ENCODE results near the gene CBARP. TPM values are rescaled to one million over a fixed set of nuclear protein-coding genes. Genes with fewer than 3 reads are reported as not detected.

Gene CBARP
- total RNA-seq, 1 experiment from 2014 or later, result 28.4 TPM

DNA sequence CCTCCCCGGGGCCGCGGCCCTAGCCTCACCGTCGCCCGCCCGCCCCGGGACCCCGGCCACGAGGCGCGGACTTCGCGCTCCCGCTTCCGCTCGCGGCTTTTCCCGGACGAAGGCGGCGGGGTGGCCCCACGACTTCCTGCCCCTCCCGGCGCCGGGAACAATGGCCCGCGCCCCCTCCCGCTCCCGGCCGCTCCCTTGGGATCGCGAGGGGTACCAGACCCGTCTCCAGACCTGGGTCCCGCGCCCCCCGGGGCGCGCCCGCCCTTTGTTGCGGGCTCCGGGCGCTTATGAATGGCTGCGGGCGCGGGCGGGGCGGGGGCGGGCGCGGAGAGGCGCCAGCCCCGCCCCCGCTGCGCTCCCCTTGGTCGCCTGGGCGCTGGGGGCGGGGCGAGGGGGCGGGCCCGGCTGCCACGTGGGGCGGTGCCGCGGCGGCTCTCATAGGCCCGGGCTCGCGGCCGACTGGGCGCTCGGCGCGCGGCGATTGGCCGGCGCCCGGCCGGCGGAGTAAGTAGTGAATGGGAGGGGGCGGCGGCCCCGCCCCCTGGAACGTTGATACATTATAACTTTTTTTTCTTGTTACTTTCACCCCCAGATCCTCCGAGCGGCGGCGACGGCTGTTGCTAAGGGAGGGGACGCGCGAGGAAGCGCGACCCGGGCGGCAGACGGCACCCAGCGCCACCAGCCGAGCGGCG lies 11.6 kb upstream of the CBARP start:
- H4K8ac ChIP-seq (replicated peaks; ENCODE audit: insufficient read length, low read depth, low read length), result no peak overlapping the region
- H2BK120ac ChIP-seq (ENCODE audit: low read depth, low read length, poor library complexity, severe bottlenecking), result peak overlapping the region; percentile 64
- H3K9me3 ChIP-seq (ENCODE audit: control insufficient read depth, low read depth, low read length), result no peaks in the 10 kb centered on the region
- Mint-ChIP-seq H3K27ac (peak overlapping the region in 2 of 3 experiments; percentile 55 to 91; a peak in 1 of 7 replicates), H3K4me1 (peaks cover 2 to 18% of the 10 kb centered on the region in 2 experiments), H3K27me3 (ENCODE audit: low read depth) (no peaks in the 10 kb centered on the region), H3K36me3 (ENCODE audit: insufficient read depth in 1 of 3, low read depth in 3 of 3) (peaks cover 9 to 28% (median 17%) of the 10 kb centered on the region in 3 experiments; a peak in 6 of 7 replicates), H3K4me3 (peak overlapping the region; percentile 72 to 88), H3K9me3 (no peaks in the 10 kb centered on the region)
- DNase-seq, result peak; percentile 95
- H2BK5ac ChIP-seq (ENCODE audit: insufficient read length, low read length), result no peak overlapping the region
- H3K79me2 ChIP-seq (ENCODE audit: insufficient read depth, low read length), result peaks cover 11% of the 10 kb centered on the region; the same call in 1 of the 2 replicates
- H3K4ac ChIP-seq (ENCODE audit: low read depth, low read length), result no peak overlapping the region; the same call in 1 of the 2 replicates
- H2BK20ac ChIP-seq (ENCODE audit: low read depth, low read length, poor library complexity, severe bottlenecking), result no peak overlapping the region
- no peak overlapping the region for H4K91ac ChIP-seq (ENCODE audit: insufficient read length, low read depth, low read length)
- H3K4me1 ChIP-seq (ENCODE audit: insufficient read depth, low read length), result no peaks in the 10 kb centered on the region; the same call in 1 of the 2 replicates
- no peak overlapping the region for H3K27ac ChIP-seq (ENCODE audit: insufficient read length, low read depth, low read length)
- no peaks in the 10 kb centered on the region for H4K20me1 ChIP-seq (ENCODE audit: control insufficient read depth, insufficient read depth, insufficient read length)
- peaks cover 12% of the 10 kb centered on the region for H3K23me2 ChIP-seq (ENCODE audit: insufficient read length, low read depth, low read length, poor library complexity, severe bottlenecking)
- no peak overlapping the region for H4K5ac ChIP-seq (ENCODE audit: insufficient read length, low read depth, low read length)
- WGBS (ENCODE audit: extremely low coverage, insufficient read length, low lambda C conversion rate), result no CpG with 5 or more reads among the region's 102 CpGs
- H3K18ac ChIP-seq (ENCODE audit: insufficient read length, low read depth, low read length), result peak overlapping the region; percentile 93
- no peak overlapping the region for H2BK15ac ChIP-seq (ENCODE audit: low read depth, low read length)
- H3K56ac ChIP-seq (ENCODE audit: insufficient read length, low read depth, low read length), result no peak overlapping the region
- H3K9ac ChIP-seq (ENCODE audit: extremely low read depth, insufficient read length, low read length), result peak overlapping the region; percentile 58
- peak overlapping the region; percentile 41 for H3K4me2 ChIP-seq (ENCODE audit: insufficient read depth, insufficient read length, low read length)
- H3K23ac ChIP-seq (ENCODE audit: insufficient read length, low read depth, low read length), result no peak overlapping the region
- H2AK5ac ChIP-seq (ENCODE audit: insufficient read length, low read length), result no peak overlapping the region
- no peak overlapping the region for H2BK12ac ChIP-seq (ENCODE audit: insufficient read length, low read depth, low read length)
- no peak overlapping the region for H2AFZ ChIP-seq (ENCODE audit: low read length)
- H3K14ac ChIP-seq (ENCODE audit: insufficient read depth, low read length), result peak overlapping the region; percentile 86; the same call in 1 of the 2 replicates
- H3K27me3 ChIP-seq (ENCODE audit: insufficient read depth, low read length), result no peaks in the 10 kb centered on the region
- H3T11ph ChIP-seq (ENCODE audit: low read length), result no peak overlapping the region
- no peaks in the 10 kb centered on the region for H3K79me1 ChIP-seq (ENCODE audit: insufficient read depth, low read depth, low read length, poor library complexity, severe bottlenecking)
- TF ChIP-seq, protein P1, sequence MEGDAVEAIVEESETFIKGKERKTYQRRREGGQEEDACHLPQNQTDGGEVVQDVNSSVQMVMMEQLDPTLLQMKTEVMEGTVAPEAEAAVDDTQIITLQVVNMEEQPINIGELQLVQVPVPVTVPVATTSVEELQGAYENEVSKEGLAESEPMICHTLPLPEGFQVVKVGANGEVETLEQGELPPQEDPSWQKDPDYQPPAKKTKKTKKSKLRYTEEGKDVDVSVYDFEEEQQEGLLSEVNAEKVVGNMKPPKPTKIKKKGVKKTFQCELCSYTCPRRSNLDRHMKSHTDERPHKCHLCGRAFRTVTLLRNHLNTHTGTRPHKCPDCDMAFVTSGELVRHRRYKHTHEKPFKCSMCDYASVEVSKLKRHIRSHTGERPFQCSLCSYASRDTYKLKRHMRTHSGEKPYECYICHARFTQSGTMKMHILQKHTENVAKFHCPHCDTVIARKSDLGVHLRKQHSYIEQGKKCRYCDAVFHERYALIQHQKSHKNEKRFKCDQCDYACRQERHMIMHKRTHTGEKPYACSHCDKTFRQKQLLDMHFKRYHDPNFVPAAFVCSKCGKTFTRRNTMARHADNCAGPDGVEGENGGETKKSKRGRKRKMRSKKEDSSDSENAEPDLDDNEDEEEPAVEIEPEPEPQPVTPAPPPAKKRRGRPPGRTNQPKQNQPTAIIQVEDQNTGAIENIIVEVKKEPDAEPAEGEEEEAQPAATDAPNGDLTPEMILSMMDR (conservative IDR thresholded peaks at IDR 0.05), result no peak

Measured in H9 (cell line).